Brain microvascular endothelial cell (primary cell): ENCODE data around the gene CCDC137.

Source experiments
- DNase-seq: peaks from one replicate; pipeline ENCODE4 v3.0.0-alpha.2; 2020
- H3K27ac ChIP-seq: fragments of 250-450 bp; sonication (Bioruptor Pico); 2 replicates; pipeline ENCODE4 v1.5.1; 2020; ENCODE audit warnings: mild to moderate bottlenecking, moderate library complexity
- H3K27me3 ChIP-seq: fragments of 250-450 bp; sonication (Bioruptor Pico); replicated peaks from 2 replicates; pipeline ENCODE4 v1.5.1; 2020; ENCODE audit warnings: mild to moderate bottlenecking
- H3K36me3 ChIP-seq: fragments of 250-450 bp; sonication (Bioruptor Pico); replicated peaks from 2 replicates; pipeline ENCODE4 v1.5.1; 2020; ENCODE audit warnings: mild to moderate bottlenecking
- H3K4me3 ChIP-seq: 2 replicates; pipeline ENCODE4 v1.5.1; 2011; ENCODE audit warnings: low read depth, mild to moderate bottlenecking, control low read depth, low read length, moderate library complexity
- in situ Hi-C: cut with HindIII; loops from 2 replicates; pipeline ENCODE4 v1.10.0; 2017; ENCODE audit warnings: low sequenced_read_pairs, low pct_ligation_motif_present
- TF ChIP-seq, protein P1 (sequence below): IDR thresholded peaks from 2 replicates; pipeline ENCODE4 v1.5.1; 2011; ENCODE audit warnings: low read depth, mild to moderate bottlenecking, moderate library complexity, low read length, control low read depth, inconsistent platforms; ENCODE audit errors: missing control alignments

CCDC137 gene

GRCh38 chr17:81713004-81713555 lies 46.5 kb downstream of the CCDC137 start:
- H3K27ac ChIP-seq: no peak overlapping the region
- peak overlapping the region; percentile 60 for H3K4me3 ChIP-seq
- TF ChIP-seq, protein P1, sequence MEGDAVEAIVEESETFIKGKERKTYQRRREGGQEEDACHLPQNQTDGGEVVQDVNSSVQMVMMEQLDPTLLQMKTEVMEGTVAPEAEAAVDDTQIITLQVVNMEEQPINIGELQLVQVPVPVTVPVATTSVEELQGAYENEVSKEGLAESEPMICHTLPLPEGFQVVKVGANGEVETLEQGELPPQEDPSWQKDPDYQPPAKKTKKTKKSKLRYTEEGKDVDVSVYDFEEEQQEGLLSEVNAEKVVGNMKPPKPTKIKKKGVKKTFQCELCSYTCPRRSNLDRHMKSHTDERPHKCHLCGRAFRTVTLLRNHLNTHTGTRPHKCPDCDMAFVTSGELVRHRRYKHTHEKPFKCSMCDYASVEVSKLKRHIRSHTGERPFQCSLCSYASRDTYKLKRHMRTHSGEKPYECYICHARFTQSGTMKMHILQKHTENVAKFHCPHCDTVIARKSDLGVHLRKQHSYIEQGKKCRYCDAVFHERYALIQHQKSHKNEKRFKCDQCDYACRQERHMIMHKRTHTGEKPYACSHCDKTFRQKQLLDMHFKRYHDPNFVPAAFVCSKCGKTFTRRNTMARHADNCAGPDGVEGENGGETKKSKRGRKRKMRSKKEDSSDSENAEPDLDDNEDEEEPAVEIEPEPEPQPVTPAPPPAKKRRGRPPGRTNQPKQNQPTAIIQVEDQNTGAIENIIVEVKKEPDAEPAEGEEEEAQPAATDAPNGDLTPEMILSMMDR: no peak
- DNase-seq: no peak
- in situ Hi-C loops: no loop called here
- no peaks in the 10 kb centered on the region for H3K27me3 ChIP-seq
- H3K36me3 ChIP-seq: peaks cover 7% of the 10 kb centered on the region

GRCh38 chr17:81713556-81714411 lies 47.2 kb downstream of the CCDC137 start:
- in situ Hi-C loops: no loop called here

GRCh38 chr17:81714412-81715106 lies 48.0 kb downstream of the CCDC137 start:
- in situ Hi-C loops: no loop called here
- no peak overlapping the region for H3K4me3 ChIP-seq
- no peak overlapping the region for H3K27ac ChIP-seq
- H3K27me3 ChIP-seq: no peaks in the 10 kb centered on the region
- H3K36me3 ChIP-seq: no peaks in the 10 kb centered on the region
- DNase-seq: no peak
- TF ChIP-seq, protein P1: no peak

More at GRCh38 chr17:81713556-81714411, 47.2 kb downstream of the CCDC137 start:
- no peak for DNase-seq
- Histone ChIP-seq H3K36me3 (no peaks in the 10 kb centered on the region), H3K4me3 (peak overlapping the region; percentile 26), H3K27ac (no peak overlapping the region), H3K27me3 (no peaks in the 10 kb centered on the region)
- TF ChIP-seq, protein P1: no peak

GRCh38 chr17:81715107-81715871 lies 48.8 kb downstream of the CCDC137 start:
- TF ChIP-seq, protein P1: no peak
- DNase-seq: no peak
- Histone ChIP-seq H3K27me3 (no peaks in the 10 kb centered on the region), H3K27ac (no peak overlapping the region), H3K4me3 (no peak overlapping the region), H3K36me3 (no peaks in the 10 kb centered on the region)
- in situ Hi-C loops: no loop called here

DNA sequence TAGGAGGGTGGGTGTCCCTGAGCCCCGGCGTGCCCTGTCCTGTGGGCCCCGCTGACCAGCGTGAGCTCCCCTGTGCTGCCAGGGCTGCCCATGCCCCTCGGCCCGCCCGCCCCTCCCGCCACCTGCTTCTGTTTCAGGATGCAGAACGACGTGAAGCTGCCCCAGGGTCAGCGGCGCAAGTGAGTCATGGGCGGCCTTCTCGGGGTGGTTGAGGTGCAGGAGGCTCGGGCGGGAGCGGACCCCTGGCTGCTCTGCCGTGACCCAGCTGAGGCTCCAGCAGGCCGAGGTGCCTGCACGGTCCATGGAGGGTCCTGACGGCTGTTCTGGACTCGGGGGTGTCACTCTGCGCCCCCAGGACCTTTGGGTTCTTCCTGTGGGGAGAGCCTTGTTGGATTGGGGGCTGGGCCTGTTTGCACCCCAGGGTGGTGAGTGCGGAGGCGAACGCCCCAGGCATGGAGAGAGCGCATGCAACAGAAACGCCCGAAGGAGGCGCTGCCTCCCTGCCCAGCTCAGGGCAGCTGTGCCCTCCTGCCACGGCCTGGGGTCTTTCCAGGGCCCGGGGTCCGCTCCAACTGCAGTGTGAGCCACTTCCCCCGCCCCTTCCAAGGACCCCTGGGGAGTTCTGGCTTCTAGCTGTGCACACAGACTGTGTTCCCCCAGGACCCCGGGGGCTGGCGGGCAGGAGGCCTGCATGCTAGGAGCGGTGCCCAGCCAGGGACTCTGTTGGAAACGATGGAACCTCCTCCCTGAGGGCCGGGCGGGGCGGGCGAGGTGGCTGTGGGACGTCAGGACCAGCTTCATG lies 49.5 kb downstream of the CCDC137 start:
- no peak overlapping the region for H3K4me3 ChIP-seq
- TF ChIP-seq, protein P1: no peak
- no peaks in the 10 kb centered on the region for H3K27me3 ChIP-seq
- in situ Hi-C loops: no loop called here
- no peak overlapping the region for H3K27ac ChIP-seq
- H3K36me3 ChIP-seq: no peaks in the 10 kb centered on the region
- DNase-seq: no peak
